Measurements from ENCODE around the gene NVL. TPM values are rescaled to one million over a fixed set of nuclear protein-coding genes. Genes with fewer than 3 reads are reported as not detected.
"Not testable (repeated sequence)": the region's sequence is repeated elsewhere in the genome, so short reads cannot be mapped to it uniquely, and the experiment has no call there.

Gene NVL
- total RNA-seq (2014; rRNA removed; shearing (Covaris generic)), result 81.5 and 102 TPM in 2 replicates

DNA sequence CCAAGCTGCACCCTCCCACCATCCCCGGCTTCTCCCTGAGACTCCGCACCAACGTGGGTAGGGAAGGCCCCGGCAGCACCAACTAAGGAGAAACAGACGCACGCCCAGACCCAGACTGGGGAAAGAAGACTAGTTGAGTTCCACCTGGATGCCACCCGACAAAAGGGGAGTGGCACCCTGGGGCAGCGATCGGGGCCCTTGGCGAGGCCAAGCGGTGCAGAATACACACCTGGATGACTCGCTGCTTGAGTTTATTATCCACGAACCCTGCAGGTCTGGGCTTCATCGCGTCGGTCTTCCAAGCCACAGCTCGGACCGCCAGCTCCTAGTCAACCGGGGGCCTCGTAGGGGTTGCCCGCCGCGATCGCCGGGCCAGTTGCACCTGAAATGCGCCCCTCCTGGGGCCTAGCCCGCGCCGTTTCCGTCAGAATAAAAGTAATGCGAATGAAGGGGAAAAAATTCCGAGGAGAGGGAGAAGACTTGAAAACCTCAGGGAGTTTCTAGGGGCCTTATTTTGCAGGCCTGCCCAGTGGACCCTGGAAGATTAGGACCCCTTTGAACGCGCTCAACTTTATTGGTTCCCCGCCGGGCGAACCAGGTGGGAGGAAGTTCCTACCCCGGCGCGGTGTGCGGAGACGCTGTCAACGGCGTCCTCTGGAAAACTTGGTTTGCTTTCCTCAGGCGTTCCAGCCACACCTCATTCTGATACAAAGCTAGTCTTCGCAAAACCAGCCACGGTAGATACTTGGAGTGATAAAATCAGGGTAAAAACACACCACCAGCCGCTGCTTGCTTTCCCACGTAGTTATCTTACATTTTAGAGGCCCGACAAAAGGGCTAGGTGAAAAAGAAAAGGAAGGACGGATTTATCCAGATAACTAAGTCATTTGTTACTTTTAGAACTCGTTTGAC is at the start of gene NVL:
NVL (minus strand) TSS at position 331 of the 912 bp plus-strand sequence; CDS start at position 286, 45 bp downstream.
- DNase-seq (ENCODE audit: low spot score), result peak; percentile 90
- in situ Hi-C loops (cut with HindIII; ENCODE audit: low sequenced_read_pairs), result no loop called here

DNA sequence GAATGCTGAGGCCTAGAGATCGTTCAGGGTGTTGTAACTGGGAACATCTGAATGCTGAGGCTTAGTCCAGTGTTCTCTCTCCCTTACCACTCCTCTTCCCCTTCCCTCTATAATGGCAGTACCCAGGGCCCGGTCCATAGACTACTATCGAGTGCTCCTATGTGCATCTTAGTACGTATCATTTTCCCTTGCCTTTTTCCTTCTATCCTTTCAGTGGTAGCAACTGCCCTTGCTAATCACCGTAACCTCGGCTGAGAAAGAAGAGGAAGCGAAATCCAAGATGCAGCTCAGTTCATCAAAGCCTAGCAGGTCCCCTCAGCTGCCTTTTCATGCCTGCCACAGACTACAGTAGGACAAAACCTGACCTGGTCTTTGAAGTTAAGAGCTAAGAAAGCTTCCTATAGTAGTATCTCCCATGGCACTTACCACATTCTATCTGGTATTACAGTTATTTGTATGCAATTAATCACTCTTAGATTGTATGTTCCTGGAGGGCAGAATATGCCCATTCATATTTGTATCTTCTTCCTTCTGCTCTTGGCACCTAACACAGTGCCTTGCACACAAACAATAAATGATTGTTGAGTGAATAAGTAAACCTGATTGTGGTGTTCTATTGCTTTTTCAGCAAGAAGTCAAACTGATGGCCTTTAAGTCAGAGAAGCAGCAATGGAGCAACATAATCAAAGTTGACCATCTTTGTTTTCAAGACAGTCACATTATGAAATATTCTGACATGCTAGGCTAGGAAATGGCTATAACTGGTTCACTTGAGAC is 49.1 kb upstream of the NVL start:
- no peak for DNase-seq (ENCODE audit: low spot score)
- in situ Hi-C loops (cut with HindIII; ENCODE audit: low sequenced_read_pairs), result no loop called here

DNA sequence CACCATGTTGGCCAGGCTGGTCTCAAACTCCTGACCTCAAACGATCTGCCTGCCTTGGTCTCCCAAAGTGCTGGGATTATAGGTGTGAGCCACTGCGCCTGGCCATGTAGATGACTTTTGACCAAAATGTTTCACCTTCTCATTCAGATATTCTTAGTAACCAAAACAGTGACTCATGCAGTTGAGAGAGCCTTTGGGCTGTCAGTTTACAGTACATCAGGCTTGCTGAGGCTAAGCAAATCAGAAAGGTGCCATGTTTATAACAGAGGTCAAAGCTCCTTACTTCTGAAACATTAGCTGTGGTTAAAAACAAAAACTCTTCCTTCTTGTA is 47.7 kb upstream of the NVL start:
- in situ Hi-C loops (cut with HindIII; ENCODE audit: low sequenced_read_pairs), result no loop called here
- DNase-seq (ENCODE audit: low spot score), result no peak

DNA sequence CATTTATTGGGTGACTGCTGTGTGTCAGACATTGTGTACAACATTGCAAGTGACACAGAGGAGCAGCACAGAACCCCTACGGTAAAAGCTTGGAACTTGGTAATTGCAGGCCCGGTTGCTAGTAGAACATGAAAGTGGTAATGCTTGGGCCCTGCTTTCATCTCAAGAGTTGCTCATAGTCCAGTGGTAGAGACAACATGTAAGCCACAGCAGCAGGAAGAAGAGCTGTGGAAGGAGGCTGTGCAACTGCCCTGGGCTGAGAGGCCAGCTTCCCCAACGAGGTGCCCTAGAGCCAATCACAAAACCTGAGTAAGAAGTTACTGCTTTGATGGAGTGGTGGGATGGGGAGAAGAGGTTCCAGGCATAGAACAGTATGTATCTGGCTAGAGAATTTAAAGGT is 45.1 kb upstream of the NVL start:
- in situ Hi-C loops (cut with HindIII; ENCODE audit: low sequenced_read_pairs), result no loop called here
- no peak for DNase-seq (ENCODE audit: low spot score)

DNA sequence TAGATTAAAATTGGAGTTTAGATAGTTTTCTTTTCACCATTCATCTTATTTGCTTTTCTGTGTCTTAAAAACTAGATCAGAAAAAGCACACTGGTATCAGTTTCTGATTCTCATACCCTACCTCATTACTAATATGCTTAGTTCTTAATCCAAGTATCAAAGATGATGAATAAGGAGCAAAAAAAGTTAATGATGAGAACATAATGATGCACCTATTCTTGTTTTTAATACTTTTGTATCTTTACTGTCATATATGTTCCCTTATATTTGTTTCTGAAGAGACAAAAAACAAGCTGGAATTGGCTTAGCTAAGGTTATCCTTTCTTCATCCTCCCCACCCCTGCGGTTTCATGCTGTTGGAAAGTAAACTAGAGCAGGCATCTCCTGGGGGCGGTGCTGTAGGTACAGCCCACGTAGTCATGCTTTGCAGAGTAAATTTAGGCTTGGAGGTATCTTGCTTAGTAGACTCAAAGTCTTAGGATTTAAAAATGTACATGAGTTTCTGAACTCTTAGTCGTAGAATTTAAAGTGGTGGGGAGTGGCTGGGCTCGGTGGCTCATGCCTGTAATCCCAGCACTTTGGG is 43.1 kb upstream of the NVL start:
- DNase-seq (ENCODE audit: low spot score), result no peak
- in situ Hi-C loops (cut with HindIII; ENCODE audit: low sequenced_read_pairs), result no loop called here

DNA sequence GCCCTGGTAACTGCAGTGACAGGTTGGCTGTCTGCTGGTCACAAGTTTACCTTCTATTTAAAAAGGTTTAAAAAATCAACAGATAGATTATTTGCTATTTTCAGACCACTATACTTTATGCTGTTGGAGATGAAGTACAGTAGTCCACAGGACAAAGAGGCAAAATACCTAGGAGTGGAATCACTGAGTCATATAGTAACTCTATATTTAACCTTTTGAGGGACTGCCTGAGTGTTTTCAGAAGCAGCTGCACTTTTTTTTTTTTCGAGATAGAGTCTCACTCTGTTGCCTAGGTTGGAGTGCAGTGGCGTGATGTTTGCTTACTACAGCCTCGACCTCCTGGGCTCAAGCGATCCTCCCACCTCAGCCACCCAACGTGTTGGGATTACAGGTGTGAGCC is 38.4 kb upstream of the NVL start:
- in situ Hi-C loops (cut with HindIII; ENCODE audit: low sequenced_read_pairs), result no loop called here
- DNase-seq (ENCODE audit: low spot score), result no peak

DNA sequence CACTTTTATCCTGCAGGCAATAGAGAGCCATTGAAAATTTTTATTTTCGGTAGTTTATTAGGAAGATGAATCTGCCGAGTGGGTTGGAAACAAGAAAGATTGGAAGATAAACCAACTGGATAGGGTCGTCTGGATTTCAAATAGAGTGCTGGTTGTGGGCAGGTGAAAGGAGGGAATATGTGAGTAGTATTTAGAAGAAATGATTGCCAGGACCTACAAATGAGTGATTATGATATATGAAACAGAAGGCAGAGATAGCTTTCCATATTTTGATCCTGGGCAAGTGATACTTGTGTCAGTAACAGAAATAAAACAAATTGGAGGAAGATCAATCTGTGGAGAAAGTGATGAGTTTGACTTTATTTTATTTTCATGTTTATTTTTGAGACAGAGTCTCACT is 29.2 kb upstream of the NVL start:
- in situ Hi-C loops (cut with HindIII; ENCODE audit: low sequenced_read_pairs), result no loop called here
- no peak for DNase-seq (ENCODE audit: low spot score)

DNA sequence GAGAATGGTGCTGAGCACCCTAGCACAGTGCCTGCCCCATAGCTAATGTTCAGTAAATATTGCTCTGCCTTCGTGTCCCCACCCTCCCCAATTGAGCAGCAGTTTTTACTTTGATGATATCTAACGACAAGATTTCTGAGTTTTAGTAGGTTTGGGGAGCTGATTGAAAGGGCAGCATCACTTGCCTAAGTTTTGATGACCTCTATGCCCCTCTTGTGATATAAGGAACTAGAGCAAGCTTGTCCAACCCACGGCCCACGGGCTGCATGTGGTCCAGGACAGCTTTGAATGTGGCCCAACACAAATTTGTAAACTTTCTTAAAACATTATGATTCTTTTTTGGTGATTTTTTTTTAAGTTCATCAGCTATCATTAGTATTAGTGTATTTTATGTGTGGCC is 28.3 kb upstream of the NVL start:
- in situ Hi-C loops (cut with HindIII; ENCODE audit: low sequenced_read_pairs), result no loop called here
- no peak for DNase-seq (ENCODE audit: low spot score)

DNA sequence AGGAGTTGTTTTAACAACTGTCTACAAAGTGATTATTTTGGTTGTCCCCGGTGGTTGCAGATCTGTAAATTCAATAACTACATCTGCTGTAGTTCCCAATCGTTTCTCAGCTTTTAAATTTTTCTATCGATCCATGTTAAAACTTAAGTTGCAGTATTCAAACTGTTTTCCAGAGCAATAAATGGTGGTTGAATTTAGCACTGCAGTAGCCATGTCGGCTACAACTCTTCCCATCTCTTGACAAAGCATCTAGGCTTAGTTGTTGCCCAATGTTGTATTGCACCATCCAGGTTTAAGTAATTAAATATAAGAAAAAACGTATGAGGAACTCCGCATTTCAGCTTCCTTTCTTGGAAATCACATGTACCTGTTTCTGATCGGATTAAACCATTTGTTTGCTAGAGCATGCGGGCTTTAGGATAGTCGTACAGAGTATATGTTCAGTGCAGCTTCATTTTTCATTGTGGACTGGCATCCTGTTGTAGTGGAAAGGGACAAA is 27.7 kb upstream of the NVL start:
- DNase-seq (ENCODE audit: low spot score), result no peak
- in situ Hi-C loops (cut with HindIII; ENCODE audit: low sequenced_read_pairs), result no loop called here

DNA sequence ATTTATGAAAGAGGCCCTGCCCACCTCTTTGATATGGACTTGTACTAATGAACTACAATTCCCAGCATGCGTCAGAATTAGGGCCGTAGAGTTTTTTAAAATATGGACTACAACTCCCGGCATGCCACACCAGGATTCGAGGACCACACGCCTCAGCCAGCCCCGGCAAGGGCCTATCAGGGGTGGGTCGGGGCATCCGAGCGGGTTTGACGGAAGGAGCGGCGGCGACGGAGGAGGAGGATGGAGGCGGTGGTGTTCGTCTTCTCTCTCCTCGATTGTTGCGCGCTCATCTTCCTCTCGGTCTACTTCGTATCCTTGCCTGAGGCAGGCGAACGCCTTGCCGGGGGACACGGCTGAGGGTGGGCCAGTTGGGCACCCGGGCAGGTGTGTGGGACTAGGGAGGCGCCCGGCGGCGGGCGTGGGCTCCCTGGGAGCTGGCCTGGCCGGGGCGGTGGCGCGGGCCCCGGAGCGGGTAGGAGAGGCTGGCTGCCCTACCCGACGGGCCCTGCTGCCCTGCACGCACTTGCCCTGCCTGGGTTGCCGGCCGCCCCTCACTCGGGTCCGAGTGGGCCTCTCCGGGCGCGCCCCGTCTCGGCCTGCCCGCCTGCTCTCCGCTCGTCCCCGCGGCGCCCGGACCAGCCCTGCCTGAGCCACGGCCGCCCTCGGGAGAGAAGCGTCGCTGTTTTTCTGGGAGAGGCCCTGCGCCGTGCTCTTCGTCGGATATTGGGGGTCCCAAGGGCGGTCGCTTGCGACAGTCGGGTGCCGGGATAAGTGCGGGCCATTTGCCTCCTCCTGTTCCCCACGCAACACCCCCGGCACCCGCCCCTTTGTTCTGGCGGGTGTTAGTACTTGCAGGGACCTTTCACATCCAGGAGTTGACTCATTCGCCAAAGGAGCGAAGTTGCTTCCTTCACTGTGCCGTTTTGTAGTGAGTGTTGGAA is 27.0 kb upstream of the NVL start, which contains the start of gene CNIH4:
CNIH4 (plus strand) TSS at position 195 of the 941 bp plus-strand sequence; CDS start at position 241, 46 bp downstream.
- peak; percentile 98 for DNase-seq (ENCODE audit: low spot score)
- in situ Hi-C loops (cut with HindIII; ENCODE audit: low sequenced_read_pairs), result no loop called here

DNA sequence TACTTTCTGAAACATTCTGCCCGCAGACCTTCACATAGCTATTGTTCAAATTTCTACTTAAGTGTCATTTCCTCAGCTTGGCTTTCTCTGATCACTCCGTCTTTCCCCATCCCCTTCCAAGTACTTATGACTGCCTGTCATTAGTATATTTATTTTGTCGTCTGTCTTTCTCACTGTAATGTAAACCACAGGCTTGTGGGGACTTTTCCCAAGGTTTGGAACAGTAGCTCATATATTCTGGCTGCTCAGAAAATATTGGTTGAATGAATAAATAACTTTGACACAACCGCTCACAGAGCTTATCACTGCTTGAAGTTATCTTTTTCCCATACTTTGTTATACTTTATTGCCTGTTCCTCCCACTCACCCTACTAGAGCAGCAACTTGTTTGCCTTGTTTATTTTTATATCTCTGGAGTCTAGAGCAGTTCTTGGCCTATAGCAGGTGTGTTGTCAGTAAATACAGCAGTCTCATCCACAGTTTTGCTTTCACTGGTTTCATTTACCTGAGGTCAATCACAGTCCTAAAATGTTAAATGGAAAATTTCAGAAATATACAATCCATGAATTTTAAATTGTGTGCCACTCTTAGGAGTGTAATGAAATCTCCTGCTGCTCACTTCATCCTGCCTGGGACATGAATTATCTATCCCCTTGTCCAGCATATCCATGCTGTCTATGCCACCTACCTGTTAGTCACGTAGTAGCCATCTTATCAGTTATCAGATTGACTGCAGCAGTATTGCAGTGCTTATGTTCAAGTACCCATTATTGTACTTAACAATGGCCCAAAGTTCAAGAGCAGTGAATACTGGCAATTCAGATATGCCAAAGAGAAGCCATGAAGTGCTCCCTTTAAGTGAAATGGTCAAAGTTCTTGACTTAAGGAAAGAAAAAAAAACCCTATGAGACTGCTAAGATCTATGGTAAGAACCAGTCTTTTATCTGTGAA is 24.3 kb upstream of the NVL start:
- in situ Hi-C loops (cut with HindIII; ENCODE audit: low sequenced_read_pairs), result no loop called here

DNA sequence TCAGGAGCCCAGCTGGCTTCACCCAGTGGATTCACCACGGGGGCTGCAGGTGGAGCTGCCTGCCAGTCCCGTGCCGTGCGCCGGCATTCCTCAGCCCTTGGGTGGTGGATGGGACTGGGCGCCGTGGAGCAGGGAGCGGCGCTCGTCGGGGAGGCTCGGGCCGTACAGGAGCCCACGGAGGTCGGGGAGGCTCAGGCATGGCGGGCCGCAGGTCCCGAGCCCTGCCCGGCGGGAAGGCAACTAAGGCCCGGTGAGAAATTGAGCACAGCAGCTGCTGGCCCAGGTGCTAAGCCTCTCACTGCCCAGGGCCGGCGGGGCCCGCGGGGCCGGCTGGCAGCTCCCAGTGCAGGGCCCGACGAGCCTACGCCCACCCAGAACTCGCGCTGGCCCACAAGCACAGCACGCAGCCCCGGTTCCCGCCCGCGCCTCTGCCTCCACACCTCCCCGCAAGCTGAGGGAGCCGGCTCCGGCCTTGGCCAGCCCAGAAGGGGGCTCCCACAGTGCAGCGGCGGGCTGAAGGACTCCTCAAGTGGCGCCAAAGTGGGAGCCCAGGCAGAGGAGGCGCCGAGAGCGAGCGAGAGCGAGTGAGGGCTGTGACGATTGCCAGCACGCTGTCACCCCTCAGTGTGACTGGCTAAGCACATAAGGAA is 22.6 kb upstream of the NVL start:
- in situ Hi-C loops (cut with HindIII; ENCODE audit: low sequenced_read_pairs); DNase-seq (ENCODE audit: low spot score): not testable (repeated sequence)

More for the DNA sequence above, 24.3 kb upstream of the NVL start:
- DNase-seq (ENCODE audit: low spot score), result no peak

DNA sequence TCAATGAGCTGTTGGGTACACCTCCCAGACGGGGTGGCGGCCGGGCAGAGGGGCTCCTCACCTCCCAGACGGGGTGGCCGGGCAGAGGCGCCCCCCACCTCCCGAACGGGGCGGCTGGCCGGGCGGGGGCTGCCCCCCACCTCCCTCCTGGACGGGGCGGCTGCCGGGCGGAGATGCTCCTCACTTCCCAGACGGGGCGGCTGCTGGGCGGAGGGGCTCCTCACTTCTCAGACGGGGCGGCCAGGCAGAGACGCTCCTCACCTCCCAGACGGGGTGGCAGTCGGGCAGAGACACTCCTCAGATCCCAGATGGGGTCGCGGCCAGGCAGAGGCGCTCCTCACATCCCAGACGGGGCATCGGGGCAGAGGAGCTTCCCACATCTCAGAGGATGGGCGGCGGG is 19.7 kb upstream of the NVL start:
- in situ Hi-C loops (cut with HindIII; ENCODE audit: low sequenced_read_pairs), result not testable (repeated sequence)

DNA sequence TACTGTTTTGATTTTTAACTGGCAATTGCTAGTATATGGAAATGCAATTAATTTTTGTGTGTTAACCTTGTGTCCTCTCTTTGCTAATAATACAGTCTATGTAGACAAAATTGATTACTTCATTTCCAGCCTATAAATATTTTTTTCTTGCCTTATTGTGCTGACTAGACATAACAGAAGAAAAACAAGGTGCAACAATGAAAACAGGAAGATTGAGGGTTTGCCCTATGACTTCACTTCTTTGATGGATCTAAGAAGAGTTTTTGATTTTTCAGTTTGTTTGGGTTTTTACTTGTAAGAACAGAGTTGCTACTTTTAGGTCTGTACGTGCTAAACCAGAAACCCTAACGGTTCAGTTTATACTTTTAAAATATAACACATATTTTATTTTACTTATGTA is 18.2 kb upstream of the NVL start:
- in situ Hi-C loops (cut with HindIII; ENCODE audit: low sequenced_read_pairs), result no loop called here
- DNase-seq (ENCODE audit: low spot score), result no peak

More for the DNA sequence above, 19.7 kb upstream of the NVL start:
- DNase-seq (ENCODE audit: low spot score), result not testable (repeated sequence)

DNA sequence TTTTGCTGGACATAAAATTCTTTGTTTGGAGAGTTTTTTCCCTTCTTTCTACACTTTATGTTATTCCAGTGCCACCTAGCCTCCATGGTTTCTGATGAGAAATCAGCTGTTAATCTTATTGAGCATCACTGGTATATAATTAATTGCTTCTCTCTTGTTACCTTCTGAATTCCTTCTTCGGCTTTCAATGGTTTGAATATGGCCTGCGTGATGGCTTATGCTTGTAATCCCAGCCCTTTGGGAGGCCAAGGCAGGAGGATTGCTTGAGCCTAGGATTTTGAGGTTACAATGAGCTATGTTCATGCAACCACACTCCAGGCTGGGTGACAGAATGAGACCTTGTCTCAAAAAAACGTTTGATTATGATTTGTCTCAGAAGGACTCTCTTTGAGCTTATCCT is 13.7 kb upstream of the NVL start:
- in situ Hi-C loops (cut with HindIII; ENCODE audit: low sequenced_read_pairs), result no loop called here
- DNase-seq (ENCODE audit: low spot score), result no peak

DNA sequence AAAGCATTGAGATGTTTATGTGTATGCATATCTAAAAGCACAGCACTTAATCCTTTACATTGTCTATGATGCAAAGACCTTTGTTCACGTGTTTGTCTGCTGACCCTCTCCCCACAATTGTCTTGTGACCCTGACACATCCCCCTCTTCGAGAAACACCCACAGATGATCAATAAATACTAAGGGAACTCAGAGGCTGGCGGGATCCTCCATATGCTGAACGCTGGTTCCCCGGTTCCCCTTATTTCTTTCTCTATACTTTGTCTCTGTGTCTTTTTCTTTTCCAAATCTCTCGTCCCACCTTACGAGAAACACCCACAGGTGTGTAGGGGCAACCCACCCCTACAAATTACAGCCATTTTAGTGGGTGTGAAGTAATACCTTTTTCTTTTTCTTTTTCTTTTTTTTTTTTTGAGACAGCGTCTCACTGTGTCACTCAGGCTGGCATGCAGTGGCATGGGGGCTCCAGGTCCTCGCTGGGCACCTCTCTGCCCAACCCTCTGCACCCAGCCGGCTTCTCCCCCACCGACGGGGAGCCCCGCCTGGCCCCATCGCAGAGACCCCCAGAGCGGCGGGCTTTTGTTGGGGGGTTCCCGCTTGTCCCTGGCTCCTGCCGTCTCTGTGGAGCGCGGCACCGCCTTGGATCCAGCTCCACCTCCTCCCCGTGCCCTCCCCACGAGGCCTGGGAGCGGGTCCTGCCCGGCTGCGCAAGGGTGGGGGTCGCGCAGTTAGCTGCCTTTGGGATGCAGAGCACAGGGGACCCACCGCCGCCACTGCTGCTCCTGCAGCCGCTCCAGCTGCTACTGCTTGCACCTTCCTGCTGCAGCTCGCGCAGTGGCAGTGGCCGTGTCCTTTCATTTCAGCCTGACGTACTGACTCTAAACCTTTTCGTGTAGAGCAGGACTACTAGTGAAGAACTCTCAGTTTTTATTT is 10.7 kb upstream of the NVL start:
- DNase-seq (ENCODE audit: low spot score); in situ Hi-C loops (cut with HindIII; ENCODE audit: low sequenced_read_pairs): not testable (repeated sequence)
